ENCODE measurements around the gene RAX.

RAX gene

DNA sequence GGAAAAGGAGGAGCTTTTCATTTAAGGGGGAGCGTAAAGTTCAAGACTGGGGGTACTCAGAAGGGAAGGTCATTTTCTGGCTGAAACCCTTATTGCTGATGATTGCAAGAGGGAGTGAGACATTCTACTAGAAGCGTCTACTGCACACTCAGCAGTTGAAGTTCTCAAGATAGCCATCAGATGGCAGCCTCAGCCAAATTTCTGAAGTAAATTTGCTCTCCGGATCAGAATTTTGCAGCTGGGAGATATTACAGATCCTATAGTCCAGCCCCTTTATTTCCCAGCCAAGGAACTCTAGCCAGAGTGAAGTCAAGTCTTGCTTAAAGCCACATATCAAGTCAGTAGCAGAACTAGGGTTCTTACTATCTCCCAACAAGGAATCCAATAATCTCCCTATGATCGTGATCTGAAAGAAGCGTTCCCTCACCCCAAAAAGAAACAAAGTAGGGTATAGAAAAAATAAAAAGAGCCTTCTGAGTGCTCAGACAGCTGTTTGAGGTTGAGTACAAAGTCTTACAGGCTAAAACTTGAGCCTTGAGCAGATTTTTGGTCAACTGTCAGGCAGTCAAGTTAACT lies 24.0 kb downstream of the RAX start:
- DNase-seq (ENCODE audit: low read depth in 1 of 2, low spot score in 1 of 2), result peak in 1 of 2 donors; percentile 16

GRCh38 chr18:59246796-59247195 lies 26.5 kb downstream of the RAX start:
- no peak for DNase-seq (ENCODE audit: low read depth in 1 of 2, low spot score in 1 of 2)

DNA sequence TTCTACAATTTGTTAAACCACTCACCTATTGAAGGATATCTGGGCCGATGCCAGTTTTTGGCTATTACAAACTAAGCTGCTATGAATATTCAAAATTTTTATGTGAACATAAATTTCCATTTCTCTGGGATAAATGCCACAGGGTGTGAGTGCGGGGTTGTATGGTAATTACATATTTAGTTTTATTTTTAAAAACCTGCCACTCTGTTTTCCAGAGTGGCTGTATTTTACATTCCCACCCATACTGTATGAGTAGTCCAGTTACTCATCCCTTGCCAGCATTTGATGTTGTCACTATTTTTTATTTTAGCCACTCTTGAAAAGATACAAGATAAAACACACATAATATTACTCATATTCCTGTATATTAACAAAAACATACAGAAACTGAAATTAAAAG lies 30.3 kb downstream of the RAX start:
- DNase-seq (ENCODE audit: low read depth in 1 of 2, low spot score in 1 of 2), result no peak

GRCh38 chr18:59239642-59240041 lies 33.6 kb downstream of the RAX start:
- no peak for DNase-seq (ENCODE audit: low read depth in 1 of 2, low spot score in 1 of 2)

- no peak for DNase-seq (ENCODE audit: low read depth in 1 of 2, low spot score in 1 of 2)
Observed at GRCh38 chr18:59238385-59238784, 34.9 kb downstream of the RAX start.

GRCh38 chr18:59233017-59233410 lies 40.2 kb downstream of the RAX start:
- DNase-seq (ENCODE audit: low read depth in 1 of 2, low spot score in 1 of 2), result no peak

DNA sequence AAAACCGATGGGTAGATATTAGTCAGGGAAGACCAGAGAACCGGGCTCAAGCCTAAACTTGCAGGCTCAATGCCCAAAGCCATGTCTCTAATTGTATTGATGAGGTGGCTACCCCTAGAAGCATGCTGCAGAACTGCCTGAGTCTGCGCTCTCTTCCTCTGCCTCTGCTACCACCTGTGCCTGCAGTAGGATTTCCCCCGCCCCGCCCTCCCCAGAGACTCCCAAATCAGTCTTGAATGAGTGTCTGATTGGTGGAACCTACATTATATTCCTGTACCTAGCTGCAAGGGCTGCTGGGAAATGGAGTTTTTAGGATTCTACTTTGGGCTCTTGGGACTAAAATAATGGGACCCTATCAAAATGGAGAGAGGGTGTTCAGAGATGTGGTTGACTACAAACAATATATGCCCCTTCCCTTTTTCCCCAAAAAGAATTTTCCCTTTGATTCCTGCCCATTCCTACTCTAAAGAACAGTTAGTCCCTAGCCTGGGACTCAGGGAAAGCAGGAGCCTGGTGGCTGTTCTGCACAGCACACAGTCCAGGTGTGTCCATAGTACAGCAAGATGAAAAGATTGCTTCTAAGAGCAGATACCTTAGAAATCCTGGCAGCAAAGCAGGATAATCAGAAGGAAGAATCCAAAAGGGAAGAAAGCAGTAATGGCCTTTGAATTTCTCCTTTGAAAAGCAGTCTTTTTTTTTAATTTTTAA lies 40.8 kb downstream of the RAX start:
- no peak for DNase-seq (ENCODE audit: low read depth in 1 of 2, low spot score in 1 of 2)

DNA sequence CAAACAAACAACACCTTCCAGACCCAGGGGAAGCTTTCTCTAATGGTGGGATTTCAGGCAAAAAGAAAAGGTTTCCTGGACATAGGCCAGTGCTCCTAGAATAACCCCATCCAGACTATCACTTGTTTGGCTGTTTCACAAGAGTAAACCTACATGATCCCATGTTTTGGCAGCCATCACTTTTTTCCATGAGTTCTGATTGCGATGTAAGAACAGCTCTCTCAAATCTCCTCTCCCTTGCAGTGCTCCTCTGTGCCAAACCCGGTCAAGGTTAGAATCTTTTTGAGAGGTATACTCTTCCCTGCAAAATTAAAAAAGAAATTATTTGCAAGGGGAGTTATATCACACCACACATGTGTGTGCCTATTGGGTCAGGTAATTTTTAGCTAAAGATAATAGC lies 41.4 kb downstream of the RAX start:
- DNase-seq (ENCODE audit: low read depth in 1 of 2, low spot score in 1 of 2), result no peak

GRCh38 chr18:59231114-59231513 lies 42.1 kb downstream of the RAX start:
- no peak for DNase-seq (ENCODE audit: low read depth in 1 of 2, low spot score in 1 of 2)

DNA sequence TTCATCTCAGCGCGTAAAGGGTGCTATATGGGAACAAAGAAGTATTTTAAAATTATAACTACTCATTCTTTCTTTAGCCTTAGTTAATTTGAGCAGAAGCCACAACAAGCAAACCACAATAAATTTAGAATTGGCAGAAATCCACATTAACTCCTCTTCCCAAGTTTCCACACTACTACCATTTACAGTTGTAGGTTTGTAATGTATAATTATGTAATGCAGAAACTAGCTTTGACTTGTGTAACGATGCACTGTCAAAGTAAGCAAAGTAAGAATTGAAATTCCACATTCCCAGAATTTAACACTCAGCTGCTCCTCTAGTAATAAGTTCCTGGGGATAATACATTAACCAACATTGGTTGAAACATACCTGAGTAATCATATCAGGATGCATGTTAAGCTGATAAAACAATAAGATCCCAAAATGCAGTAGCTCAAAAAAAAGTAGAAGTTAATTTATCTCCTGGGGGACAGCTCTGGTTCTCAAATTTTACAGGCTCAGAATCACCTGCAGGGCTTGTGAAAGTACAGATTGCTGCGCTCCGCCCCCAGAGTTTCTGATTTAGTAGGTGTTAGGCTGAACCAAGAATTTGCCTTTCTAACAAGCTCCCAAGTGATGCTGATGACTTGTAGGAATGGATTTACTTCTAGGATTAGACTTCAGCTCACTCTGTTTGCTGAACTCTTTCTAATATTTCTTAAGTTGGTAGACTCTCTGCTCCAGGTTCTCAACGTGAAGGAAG lies 43.4 kb downstream of the RAX start:
- no peak for DNase-seq (ENCODE audit: low read depth in 1 of 2, low spot score in 1 of 2)

DNA sequence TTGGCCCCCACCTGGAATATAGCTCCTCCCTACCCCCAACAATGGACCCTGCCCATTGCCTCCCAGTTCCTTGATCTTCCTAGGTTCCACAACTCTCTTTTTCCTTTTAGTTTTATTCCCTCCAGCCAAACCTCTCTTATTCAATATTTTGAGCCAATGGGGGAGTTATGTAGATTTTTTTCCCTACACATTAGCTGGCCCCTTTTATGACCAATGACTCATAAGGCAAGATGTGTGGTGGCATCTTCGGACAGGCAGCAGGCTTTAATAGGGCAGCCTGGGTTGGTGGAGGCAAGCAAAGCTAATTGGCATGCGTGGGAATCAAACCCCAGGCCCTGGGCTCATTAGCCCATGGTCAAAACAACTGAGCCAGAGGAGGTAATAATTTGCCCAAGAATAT lies 44.1 kb downstream of the RAX start:
- DNase-seq (ENCODE audit: low read depth in 1 of 2, low spot score in 1 of 2), result no peak

DNA sequence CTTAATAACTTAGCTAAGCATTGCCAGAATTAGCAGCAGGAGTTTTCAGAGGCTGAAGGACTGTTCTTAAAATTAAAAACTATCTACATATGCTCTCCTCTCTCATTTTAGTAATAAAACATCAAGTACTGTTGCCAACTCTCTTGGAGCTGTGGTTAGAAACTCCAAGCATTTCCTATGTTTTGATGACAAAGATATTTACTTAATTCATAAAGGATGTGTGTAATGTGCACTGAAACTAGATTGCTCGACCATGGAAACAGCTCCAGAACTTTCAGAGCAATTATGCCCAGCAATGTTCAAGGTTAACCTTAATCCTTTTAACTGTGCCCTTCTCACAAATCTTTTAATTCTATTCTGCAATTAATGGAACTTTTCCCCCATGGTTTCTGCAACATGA lies 44.9 kb downstream of the RAX start:
- no peak for DNase-seq (ENCODE audit: low read depth in 1 of 2, low spot score in 1 of 2)

GRCh38 chr18:59222341-59222740 lies 50.9 kb downstream of the RAX start:
- DNase-seq (ENCODE audit: low read depth in 1 of 2, low spot score in 1 of 2), result no peak

- no peak for DNase-seq (ENCODE audit: low read depth in 1 of 2, low spot score in 1 of 2)
Observed at GRCh38 chr18:59220784-59221765, 52.2 kb downstream of the RAX start.

DNA sequence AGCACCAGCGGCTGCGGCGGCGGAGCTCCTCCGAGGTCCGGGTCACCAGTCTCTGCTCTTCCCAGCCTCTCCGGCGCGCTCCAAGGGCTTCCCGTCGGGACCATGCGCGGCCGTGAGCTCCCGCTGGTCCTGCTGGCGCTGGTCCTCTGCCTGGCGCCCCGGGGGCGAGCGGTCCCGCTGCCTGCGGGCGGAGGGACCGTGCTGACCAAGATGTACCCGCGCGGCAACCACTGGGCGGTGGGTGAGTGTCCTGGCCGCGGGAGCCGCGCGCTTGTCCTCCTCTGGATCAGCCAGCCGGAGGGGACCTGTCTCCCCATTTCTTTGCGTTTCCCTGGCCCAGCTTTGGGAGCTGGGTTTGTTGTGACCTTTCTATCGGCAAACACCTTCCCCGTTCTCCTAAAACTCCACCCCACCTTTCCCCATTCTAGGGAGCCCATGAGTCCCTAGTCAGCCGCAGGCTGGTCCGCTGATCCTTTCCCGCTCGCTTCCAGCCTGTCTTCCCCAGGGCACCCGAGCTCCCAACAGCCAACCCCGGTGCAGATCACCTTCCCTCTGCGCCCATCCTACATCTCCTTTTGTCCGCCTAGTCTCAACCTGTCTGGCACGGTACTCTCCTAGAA lies 53.0 kb downstream of the RAX start:
- no peak for DNase-seq (ENCODE audit: low read depth in 1 of 2, low spot score in 1 of 2)

- no peak for DNase-seq (ENCODE audit: low read depth in 1 of 2, low spot score in 1 of 2)
Observed at GRCh38 chr18:59219672-59220163, 53.5 kb downstream of the RAX start, which contains the start of gene GRP. Gene GRP (plus strand): TSS chr18:59220158. CDS start chr18:59220266, 108 bp downstream.

- no peak for DNase-seq (ENCODE audit: low read depth in 1 of 2, low spot score in 1 of 2)
Observed at GRCh38 chr18:59218018-59218417, 55.2 kb downstream of the RAX start.
